Transverse colon (tissue), 4 donors: ENCODE measurements around the gene ACSM3. TPM values are rescaled to one million over a fixed set of nuclear protein-coding genes. Genes with fewer than 3 reads are reported as not detected.

Experiments
- DNase-seq: peaks from one replicate; pipeline ENCODE4 v3.0.0-alpha.2; 2019
- H3K27ac ChIP-seq, 4 donors: fragments of 200-600 bp; sonication (generic); 2 replicates each; pipeline ENCODE4 v1.5.1; 2016 to 2018; ENCODE audit warnings: inconsistent platforms in 4 of 4
- H3K27me3 ChIP-seq: fragments of 200-600 bp; sonication (generic); 2 replicates; pipeline ENCODE4 v1.5.1; 2017; ENCODE audit warnings: inconsistent platforms
- H3K36me3 ChIP-seq, 4 donors: fragments of 200-600 bp; sonication (generic); 2 replicates each; pipeline ENCODE4 v1.5.1; 2017 to 2019; ENCODE audit warnings: inconsistent platforms in 4 of 4
- H3K4me1 ChIP-seq, 4 donors: fragments of 200-600 bp; sonication (generic); 2 replicates each; pipeline ENCODE4 v1.5.1; 2017 to 2020; ENCODE audit warnings: inconsistent platforms in 4 of 4
- H3K4me3 ChIP-seq, 4 donors: fragments of 200-600 bp; sonication (generic); 1 replicate in 1 of 4; 2 replicates in 3 of 4; pipeline versions ENCODE4 v1.5.1 to v1.6.1; 2017 to 2019; ENCODE audit warnings: inconsistent platforms in 4 of 4
- H3K9me3 ChIP-seq, 2 donors: fragments of 200-600 bp; sonication (generic); 2 replicates each; pipeline ENCODE4 v1.5.1; 2017 to 2019; ENCODE audit warnings: inconsistent platforms in 2 of 2
- CTCF ChIP-seq, 5 experiments: fragments of 200-600 bp in 3 of 5; fragments of 450-650 bp in 2 of 5; sonication (generic) in 3 of 5; IDR thresholded peaks; 1 replicate in 2 of 5; 2 replicates in 3 of 5; pipeline ENCODE4 v1.5.1; 2016 to 2017; ENCODE audit warnings: antibody characterized with exemption in 5 of 5, inconsistent platforms in 3 of 5, mild to moderate bottlenecking in 2 of 5, moderate library complexity in 1 of 5
- EP300 ChIP-seq: sonication (generic); formaldehyde crosslinking; IDR thresholded peaks from one replicate; pipeline ENCODE4 v1.6.1; 2017; ENCODE audit warnings: antibody characterized with exemption, low read depth
- POLR2A ChIP-seq: fragments of 450-650 bp; IDR thresholded peaks from one replicate; pipeline ENCODE4 v1.6.1; 2016; ENCODE audit warnings: antibody characterized with exemption, mild to moderate bottlenecking, moderate library complexity
- POLR2AphosphoS5 ChIP-seq, 3 donors: sonication (generic); formaldehyde crosslinking; IDR thresholded peaks; one replicate each; pipeline ENCODE4 v1.6.1; 2016; ENCODE audit warnings: antibody characterized with exemption in 3 of 3
- WGBS, 2 donors: methylation state at CpG; one replicate each; pipeline ENCODE4 v1.1.5; 2018; ENCODE audit warnings: low coverage in 1 of 2; 5-methylcytosine and 5-hydroxymethylcytosine counted together
- in situ Hi-C, 4 donors: fragments of 200-750 bp; cut with MboI; loops; one replicate each; pipeline versions ENCODE4 v1.15.0 to v1.15.1; 2017; ENCODE audit warnings: low sequenced_read_pairs in 3 of 4, low pct_ligation_motif_present in 1 of 4, low pct_unique_long_range_greater_than_20kb in 1 of 4
- intact Hi-C: fragments of 100-400 bp; cut with DNase I; formaldehyde crosslinking; loops from one replicate; pipeline ENCODE4 v1.15.1; 2023; ENCODE audit warnings: low total_unique reads
- total RNA-seq, 4 donors: library from RNA; depleted of rRNA; stranded (reverse); fragments of >200 nt; gene quantifications; one replicate each; pipeline ENCODE4 v1.1.0, GENCODE V29; 2016

The ACSM3 gene
- total RNA-seq, 4 donors from 2014 or later: 21.7 to 108 (median 29.5) TPM

GRCh38 chr16:20784204-20784603 lies 20.4 kb downstream of the ACSM3 start:
- TF ChIP-seq POLR2A (no peak), POLR2AphosphoS5 (IDR thresholded peaks at IDR 0.05) (no peak), CTCF (IDR thresholded peaks at IDR 0.05) (no peak), EP300 (no peak)
- Histone ChIP-seq H3K27me3 (no peaks in the 10 kb centered on the region), H3K4me1 (no peaks in the 10 kb centered on the region), H3K9me3 (no peaks in the 10 kb centered on the region), H3K36me3 (peaks cover 0 to 6% (median 0%) of the 10 kb centered on the region in 4 donors), H3K27ac (no peak overlapping the region), H3K4me3 (no peak overlapping the region)
- in situ Hi-C loops: no loop called here
- no peak for DNase-seq
- intact Hi-C loops: no loop called here

- in situ Hi-C loops (no loop called here), intact Hi-C loops (no loop called here)
- H3K4me1 ChIP-seq: no peaks in the 10 kb centered on the region
- no peak for TF ChIP-seq CTCF (IDR thresholded peaks at IDR 0.05)
- TF ChIP-seq POLR2AphosphoS5 (IDR thresholded peaks at IDR 0.05): no peak
- no peak for TF ChIP-seq POLR2A
- no peak for TF ChIP-seq EP300
- no peaks in the 10 kb centered on the region for H3K9me3 ChIP-seq
- no peak overlapping the region for H3K4me3 ChIP-seq
- H3K27me3 ChIP-seq: no peaks in the 10 kb centered on the region
- H3K27ac ChIP-seq: no peak overlapping the region
- no peaks in the 10 kb centered on the region for H3K36me3 ChIP-seq
- DNase-seq: no peak
These were observed 25.3 kb downstream of the ACSM3 start for GRCh38 chr16:20789130-20789529.

GRCh38 chr16:20791923-20792612 lies 28.3 kb downstream of the ACSM3 start:
- no peak overlapping the region for H3K27ac ChIP-seq
- DNase-seq: no peak
- TF ChIP-seq POLR2A: no peak
- TF ChIP-seq CTCF (IDR thresholded peaks at IDR 0.05): no peak
- no peak for TF ChIP-seq EP300
- TF ChIP-seq POLR2AphosphoS5 (IDR thresholded peaks at IDR 0.05): no peak
- no peaks in the 10 kb centered on the region for H3K27me3 ChIP-seq
- no peak overlapping the region for H3K4me3 ChIP-seq
- 84 to 91% methylated on average over 5 of the region's 5 CpGs for WGBS, 2 donors
- intact Hi-C loops: no loop called here
- no peaks in the 10 kb centered on the region for H3K9me3 ChIP-seq
- H3K36me3 ChIP-seq: peaks cover 0 to 4% (median 0%) of the 10 kb centered on the region in 4 donors
- no peaks in the 10 kb centered on the region for H3K4me1 ChIP-seq
- in situ Hi-C loops: no loop called here

- Histone ChIP-seq H3K36me3 (peaks cover 0 to 30% (median 14%) of the 10 kb centered on the region in 4 donors), H3K4me3 (no peak overlapping the region), H3K4me1 (no peaks in the 10 kb centered on the region), H3K9me3 (no peaks in the 10 kb centered on the region), H3K27me3 (no peaks in the 10 kb centered on the region), H3K27ac (no peak overlapping the region)
- DNase-seq: no peak
- TF ChIP-seq POLR2AphosphoS5 (IDR thresholded peaks at IDR 0.05): no peak
- no peak for TF ChIP-seq CTCF (IDR thresholded peaks at IDR 0.05)
- TF ChIP-seq POLR2A: no peak
- TF ChIP-seq EP300: no peak
- in situ Hi-C loops: no loop called here
- WGBS, 2 donors: 71 to 77% methylated on average over 2 of the region's 2 CpGs
- intact Hi-C loops: no loop called here
These were observed 34.5 kb downstream of the ACSM3 start for GRCh38 chr16:20798364-20798763.
